ENCODE data around the gene RASSF7. TPM values are rescaled to one million over a fixed set of nuclear protein-coding genes. Genes with fewer than 3 reads are reported as not detected.

The RASSF7 gene
- total RNA-seq, 2 donors from 2014 or later: 8.5 to 13.0 TPM

DNA sequence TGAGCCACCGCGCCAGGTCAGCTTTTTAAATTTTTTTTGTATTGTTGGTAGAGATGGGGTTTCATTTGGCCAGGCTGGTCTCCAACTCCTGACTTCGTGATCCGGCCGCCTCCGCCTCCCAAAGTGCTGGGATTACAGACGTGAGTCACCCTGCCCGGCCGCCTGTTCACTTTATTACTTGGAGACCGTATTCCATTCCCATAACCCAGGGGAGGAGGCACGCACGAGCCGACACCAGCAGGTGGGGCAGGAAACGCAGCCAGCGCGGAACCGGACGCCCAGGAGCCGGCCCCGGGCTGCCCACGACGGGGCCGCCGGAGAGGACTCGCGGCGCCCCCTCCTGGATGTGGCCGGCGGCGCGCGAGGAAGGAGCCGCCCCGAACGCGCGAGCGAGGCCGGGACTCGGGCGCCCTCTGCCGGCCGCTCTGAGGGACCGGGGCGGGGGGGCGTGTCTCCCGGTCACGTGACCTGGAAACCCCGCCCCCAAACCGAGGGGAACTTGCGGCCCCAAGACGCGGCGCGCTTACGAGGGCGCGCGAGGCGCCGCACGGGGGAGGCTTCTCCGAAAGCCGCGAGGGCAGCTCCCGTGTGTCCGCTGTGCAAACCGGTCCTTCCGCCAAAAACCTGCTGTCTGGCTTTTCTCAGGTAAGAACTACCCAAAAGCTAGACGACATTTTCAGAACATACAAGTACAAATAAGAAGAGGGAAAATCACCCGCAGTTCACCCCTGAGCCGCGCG, 42.1 kb upstream of the RASSF7 start:
- TF ChIP-seq, protein P1, sequence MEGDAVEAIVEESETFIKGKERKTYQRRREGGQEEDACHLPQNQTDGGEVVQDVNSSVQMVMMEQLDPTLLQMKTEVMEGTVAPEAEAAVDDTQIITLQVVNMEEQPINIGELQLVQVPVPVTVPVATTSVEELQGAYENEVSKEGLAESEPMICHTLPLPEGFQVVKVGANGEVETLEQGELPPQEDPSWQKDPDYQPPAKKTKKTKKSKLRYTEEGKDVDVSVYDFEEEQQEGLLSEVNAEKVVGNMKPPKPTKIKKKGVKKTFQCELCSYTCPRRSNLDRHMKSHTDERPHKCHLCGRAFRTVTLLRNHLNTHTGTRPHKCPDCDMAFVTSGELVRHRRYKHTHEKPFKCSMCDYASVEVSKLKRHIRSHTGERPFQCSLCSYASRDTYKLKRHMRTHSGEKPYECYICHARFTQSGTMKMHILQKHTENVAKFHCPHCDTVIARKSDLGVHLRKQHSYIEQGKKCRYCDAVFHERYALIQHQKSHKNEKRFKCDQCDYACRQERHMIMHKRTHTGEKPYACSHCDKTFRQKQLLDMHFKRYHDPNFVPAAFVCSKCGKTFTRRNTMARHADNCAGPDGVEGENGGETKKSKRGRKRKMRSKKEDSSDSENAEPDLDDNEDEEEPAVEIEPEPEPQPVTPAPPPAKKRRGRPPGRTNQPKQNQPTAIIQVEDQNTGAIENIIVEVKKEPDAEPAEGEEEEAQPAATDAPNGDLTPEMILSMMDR (IDR thresholded peaks at IDR 0.05): peak; percentile 99 to 100
- peak overlapping the region; percentile 17 to 26 for H3K4me3 ChIP-seq

DNA sequence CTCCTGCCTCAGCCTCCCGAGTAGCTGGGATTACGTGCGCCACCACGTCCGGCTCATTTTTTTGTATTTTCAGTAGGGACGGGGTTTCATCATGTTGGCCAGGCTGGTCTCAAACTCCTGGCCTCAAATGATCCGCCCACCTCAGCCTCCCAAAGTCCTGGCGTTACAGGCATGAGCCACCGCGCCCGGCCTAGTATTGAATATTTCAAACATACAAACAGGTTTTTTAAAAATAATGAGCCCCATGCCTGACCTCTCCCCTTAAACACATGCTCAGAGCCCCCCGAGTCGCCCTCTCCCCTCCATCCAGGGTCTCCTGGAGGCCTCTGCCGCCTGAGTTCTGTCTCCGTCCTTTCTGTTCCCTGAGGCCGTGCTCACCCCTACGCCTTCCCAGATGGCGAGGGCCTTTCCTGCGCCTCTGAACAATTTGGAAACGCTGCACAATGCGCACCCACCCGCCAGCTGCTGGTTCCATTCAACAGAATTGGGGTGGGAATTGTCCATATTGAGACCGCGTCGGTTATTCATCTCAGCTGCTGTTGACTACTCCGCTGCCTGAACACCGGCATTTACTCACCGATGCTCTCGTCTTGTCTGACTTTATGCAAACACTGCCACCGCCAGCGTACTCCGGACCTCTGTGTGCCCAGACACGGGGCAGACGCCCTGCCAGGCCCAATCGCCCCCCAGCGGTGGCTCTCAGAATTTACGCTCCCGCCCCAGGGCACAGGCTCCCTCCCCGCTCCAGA, 40.2 kb upstream of the RASSF7 start:
- H3K27me3 ChIP-seq: no peaks in the 10 kb centered on the region
- TF ChIP-seq, protein P1 (IDR thresholded peaks at IDR 0.05): no peak
- no peak overlapping the region for H3K4me3 ChIP-seq
- DNase-seq (ENCODE audit: low spot score): no peak
- H3K36me3 ChIP-seq: no peaks in the 10 kb centered on the region
- no peaks in the 10 kb centered on the region for H3K9me3 ChIP-seq
- H3K27ac ChIP-seq: no peak overlapping the region
- peaks cover 0 to 8% of the 10 kb centered on the region in 2 donors for H3K4me1 ChIP-seq

More for the DNA sequence above, 42.1 kb upstream of the RASSF7 start:
- no peaks in the 10 kb centered on the region for H3K9me3 ChIP-seq
- no peaks in the 10 kb centered on the region for H3K27me3 ChIP-seq
- peak; percentile 96 for DNase-seq (ENCODE audit: low spot score)
- no peaks in the 10 kb centered on the region for H3K36me3 ChIP-seq
- H3K27ac ChIP-seq: peak overlapping the region; percentile 65 to 73
- H3K4me1 ChIP-seq: peaks cover 0 to 8% of the 10 kb centered on the region in 2 donors

DNA sequence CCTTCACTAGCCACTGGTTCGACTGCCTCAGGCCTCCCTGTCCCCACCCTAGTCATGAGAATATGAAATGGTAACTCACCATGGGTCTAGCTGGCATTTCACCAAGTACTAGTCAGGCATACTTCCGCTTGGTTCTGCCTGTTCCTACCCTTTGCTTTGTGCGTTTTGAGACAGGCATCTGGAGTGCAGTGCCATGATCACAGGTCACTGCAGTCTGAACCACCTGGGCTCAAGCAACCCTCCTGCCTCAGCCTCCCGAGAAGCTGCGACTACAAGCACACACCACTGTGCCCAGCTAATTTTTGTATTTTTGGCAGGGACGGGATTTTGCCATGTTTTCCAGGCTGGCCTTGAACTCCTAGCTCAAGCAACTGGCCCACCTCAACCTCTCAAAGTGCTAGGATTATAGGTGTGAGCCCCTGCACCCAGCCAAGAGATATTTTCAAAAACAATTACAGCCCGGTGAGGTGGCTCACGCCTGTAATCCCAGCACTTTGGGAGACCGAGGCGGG, 39.5 kb upstream of the RASSF7 start:
- TF ChIP-seq, protein P1 (IDR thresholded peaks at IDR 0.05): no peak

DNA sequence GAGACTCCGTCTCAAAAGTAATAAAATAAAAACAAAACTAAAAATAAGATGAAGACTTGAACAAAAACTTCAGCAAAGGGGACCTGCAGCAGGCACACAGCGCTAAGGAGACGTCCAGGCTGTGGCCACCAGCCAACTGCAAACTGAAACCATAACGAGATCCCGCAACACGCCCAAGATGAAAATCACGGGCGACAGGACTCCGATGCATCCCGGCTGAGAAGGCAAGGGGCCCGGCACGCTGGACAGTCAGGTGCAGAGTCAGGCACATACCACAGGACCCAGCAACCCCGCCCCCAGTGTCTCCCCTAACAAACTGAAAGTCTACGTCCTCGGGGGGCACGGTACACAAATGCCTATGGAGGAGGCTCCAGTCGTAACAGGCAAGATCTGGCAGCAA, 34.6 kb upstream of the RASSF7 start:
- no peaks in the 10 kb centered on the region for H3K9me3 ChIP-seq
- H3K27me3 ChIP-seq: no peaks in the 10 kb centered on the region

More for the DNA sequence above, 39.5 kb upstream of the RASSF7 start:
- H3K27me3 ChIP-seq: no peaks in the 10 kb centered on the region
- no peak overlapping the region for H3K4me3 ChIP-seq
- peaks cover 0 to 8% of the 10 kb centered on the region in 2 donors for H3K4me1 ChIP-seq
- no peak for DNase-seq (ENCODE audit: low spot score)
- H3K9me3 ChIP-seq: no peaks in the 10 kb centered on the region
- H3K36me3 ChIP-seq: no peaks in the 10 kb centered on the region
- H3K27ac ChIP-seq: no peak overlapping the region

DNA sequence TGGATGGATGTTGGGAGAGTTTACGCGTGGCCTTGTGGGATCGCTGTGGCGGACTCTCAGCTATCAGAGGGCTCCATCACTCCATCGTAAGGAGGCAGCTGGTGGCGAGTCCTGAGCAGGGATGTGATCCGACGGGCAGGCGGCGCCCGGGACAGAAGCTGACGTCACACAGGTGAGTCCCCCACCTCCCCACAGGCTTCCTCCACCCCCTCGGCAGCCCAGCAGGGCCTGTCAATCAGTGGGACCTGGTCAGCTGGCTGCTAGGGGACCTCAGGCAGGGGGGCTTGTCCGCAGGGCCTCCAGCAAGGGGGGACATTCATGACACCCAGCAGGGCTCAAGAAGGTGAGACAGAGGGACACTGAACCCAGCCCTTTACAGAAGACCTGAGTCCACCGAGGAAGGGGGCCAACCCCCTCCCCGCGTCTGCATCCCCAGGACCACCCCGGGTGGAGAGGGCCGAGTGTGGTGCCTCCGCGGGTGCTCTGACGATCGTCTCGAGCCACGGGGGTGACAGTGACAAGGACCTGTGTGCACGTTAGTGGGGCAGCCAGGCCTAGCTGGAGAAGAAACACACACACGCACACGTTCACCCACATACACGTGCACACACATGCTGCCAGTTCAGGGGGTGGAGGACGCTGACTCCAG, 32.5 kb upstream of the RASSF7 start:
- DNase-seq (ENCODE audit: low spot score): no peak
- Histone ChIP-seq H3K4me1 (peaks cover 0 to 4% of the 10 kb centered on the region in 2 donors), H3K9me3 (no peaks in the 10 kb centered on the region), H3K4me3 (no peak overlapping the region), H3K27ac (no peak overlapping the region), H3K27me3 (no peaks in the 10 kb centered on the region), H3K36me3 (peaks cover 19% of the 10 kb centered on the region)
- TF ChIP-seq, protein P1 (IDR thresholded peaks at IDR 0.05): no peak

More for the DNA sequence above, 34.6 kb upstream of the RASSF7 start:
- DNase-seq (ENCODE audit: low spot score): no peak
- Histone ChIP-seq H3K36me3 (no peaks in the 10 kb centered on the region), H3K4me3 (no peak overlapping the region), H3K27ac (no peak overlapping the region), H3K4me1 (no peaks in the 10 kb centered on the region)
- TF ChIP-seq, protein P1 (IDR thresholded peaks at IDR 0.05): no peak

All from right atrium auricular region (tissue), 2 donors.